Activated CD8-positive, alpha-beta memory T cell treated with anti-CD3 and anti-CD28 coated beads for 36 hours (primary cell): ENCODE data around the gene BCO1. TPM values are rescaled to one million over a fixed set of nuclear protein-coding genes. Genes with fewer than 3 reads are reported as not detected.

Experiments
- CTCF ChIA-PET: fragments of 350-600 bp; sonication (Branson Sonifier 250); formaldehyde crosslinking; loops from one replicate; lab custom pipeline; 2021; ENCODE audit warnings: antibody characterized with exemption; lab: Charles Lee
- POLR2A ChIA-PET: fragments of 350-600 bp; sonication (Branson Sonifier 250); formaldehyde crosslinking; loops from one replicate; lab custom pipeline; 2021; ENCODE audit warnings: antibody characterized with exemption; lab: Charles Lee
- total RNA-seq, 2 experiments: library from RNA; stranded (reverse); gene quantifications; one replicate each; pipeline ENCODE4 v1.2.3, GENCODE V29; 2021

Gene BCO1
- total RNA-seq, 2 experiments from 2014 or later, result not detected

DNA sequence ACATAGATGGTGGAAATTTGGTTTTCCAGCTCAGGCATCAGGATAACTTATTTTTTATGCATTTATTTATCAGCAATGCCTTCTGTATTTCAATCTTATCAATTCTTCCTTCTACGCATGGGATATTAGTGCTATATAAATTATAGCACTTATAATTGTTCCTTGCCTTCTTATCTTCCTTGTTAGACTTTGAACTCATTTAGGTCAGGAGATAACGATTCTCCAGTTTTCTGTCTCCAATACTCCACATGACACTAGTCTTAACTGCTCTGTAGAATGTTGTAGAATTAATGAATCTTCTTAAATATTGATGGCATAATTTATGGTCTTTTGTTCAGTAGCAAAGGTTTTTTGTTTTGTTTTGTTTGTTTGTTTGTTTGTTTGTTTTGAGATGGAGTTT lies 10.7 kb upstream of the BCO1 start:
- ChIA-PET POLR2A (no interaction called here), CTCF (no interaction called here)

DNA sequence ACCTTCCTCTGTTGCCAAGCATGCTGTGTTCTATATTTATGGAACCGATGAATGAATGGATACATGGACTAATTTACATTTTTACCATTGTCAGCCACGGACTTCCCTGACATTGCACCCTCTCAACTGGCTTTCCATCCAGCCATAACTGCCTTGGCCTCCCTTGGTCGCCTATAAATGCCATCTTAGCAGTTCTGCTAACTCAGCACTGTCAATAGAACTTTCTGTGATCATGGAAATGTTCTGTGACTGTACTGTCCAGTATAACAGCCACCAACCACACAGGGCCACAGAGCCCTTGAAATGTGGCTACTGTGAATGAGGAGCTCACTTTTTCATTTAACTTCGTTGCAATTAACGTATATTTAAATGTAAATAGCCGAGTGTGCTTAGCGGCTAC lies 8.7 kb upstream of the BCO1 start:
- ChIA-PET CTCF (no interaction called here), POLR2A (no interaction called here)

DNA sequence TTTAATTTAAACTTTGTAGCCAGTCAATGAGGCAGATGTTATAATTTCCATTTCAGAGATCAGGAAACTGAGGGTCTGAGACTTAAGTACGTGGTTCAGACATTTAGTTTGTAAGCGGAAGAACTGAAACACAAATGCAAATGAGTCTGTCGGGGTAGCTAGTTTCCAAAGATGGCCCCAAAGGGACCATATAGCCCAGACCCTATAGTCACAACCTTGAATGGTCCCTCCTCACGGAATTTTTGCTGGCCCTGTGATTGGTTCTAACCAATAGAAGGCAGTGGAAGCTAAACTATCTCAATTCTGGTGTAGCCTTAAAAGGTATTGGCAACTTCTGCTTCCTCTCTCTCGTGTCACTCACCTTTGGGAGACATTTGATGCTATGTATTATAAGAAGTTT lies 7.5 kb upstream of the BCO1 start:
- POLR2A ChIA-PET, result no interaction called here

DNA sequence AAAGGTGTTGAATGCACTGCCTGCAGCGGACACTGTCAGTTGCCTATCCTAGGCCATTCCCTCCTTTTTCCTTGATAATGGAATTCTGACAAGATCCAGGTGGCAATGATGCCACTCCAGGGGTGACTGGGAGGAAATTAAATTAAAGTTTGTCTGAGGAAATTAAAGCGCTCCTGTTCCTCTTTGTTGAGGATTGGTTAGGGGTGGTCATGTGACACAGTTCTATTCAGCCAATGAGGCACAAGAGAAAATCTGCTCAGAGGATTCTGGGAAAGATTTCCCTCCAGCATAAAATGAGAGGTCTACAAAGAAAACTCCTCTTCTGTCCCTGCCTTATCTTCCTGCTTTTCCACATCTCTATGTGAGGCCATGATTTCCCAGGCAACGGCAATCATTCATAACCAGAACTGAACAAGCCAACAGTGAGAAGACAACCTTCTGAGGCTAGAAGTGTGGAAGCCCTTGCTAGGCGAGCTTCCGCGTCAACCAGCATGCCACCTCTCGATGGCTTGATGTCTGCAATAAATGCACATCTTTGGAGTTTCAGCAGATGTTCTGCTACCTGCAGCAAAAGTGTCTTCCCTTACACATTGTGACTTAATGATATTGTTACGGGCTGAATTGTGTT lies 5.6 kb upstream of the BCO1 start:
- ChIA-PET CTCF (no interaction called here), POLR2A (no interaction called here)

More for the DNA sequence above, 7.5 kb upstream of the BCO1 start:
- CTCF ChIA-PET, result no interaction called here

DNA sequence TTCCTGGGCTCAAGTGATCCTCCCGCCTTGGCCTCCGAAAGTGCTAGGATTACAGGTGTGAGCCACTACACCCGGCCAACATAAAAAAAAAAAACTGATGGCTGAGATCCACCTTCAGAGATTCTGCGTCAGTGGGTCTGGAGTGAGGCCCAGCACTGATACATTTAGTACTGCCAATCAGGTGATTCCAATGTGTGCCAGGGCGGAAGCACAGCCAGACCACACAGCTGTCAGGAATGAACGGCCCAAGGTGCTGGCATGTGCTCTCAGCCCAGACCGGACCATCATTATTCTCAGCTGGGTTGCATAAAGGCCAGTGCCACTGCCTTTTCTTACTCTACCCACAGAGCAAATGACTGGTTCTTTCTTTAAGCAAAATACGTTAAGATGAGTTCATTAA lies 1.2 kb upstream of the BCO1 start:
- POLR2A ChIA-PET, result no interaction called here
- CTCF ChIA-PET, result no interaction called here

DNA sequence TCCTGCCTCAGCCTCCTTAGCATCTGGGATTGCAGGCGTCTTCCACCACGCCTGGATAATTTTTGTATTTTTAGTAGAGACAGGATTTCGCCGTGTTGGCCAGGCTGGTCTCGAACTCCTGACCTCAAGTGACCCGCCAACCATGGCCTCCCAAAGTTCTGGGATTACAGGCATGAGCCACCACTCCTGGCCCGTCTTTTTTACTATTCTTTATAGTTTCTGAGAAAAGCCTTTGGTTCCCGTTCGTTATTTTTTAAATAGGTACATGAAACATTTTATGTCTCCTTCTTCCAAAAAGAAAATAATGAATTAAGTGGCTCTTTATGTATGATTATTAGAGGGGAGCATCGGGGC lies 570 bp upstream of the BCO1 start:
- POLR2A ChIA-PET, result no interaction called here
- CTCF ChIA-PET, result no interaction called here

DNA sequence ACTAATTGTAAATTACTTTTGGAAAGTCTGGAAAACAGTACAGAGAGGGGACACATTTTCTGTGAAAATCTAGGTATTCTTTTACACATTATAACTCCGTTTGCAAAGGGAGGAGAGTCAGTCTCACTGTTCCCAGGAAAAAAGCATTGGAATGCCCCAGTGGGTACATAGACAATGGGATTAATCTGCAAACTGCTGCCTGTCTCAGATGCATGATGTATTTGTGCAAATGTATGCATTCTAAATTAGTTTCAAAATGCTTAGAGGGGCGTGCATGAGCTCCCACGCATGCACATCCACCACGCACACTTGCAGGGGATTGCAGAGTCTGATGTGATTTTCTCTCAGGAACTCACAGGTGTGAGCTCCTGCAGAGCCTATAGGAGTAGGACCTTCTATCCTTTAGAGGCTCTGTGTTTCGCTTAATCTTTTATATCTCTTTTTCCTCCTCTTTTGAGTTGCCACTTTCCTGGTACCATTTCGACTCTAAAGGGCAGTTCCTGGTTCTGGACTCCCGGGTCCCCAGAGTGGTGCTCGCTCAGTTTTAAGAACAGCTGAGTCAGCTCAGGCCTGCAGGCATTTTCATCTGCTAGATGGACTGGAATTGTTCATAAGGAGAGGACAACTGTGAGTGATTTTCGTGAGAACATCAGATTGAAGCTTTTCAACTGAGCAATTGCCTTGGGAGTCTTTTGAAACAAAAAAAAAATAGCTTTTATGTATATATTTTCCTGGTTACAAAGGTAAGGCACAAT lies 1.1 kb downstream of the BCO1 start:
- ChIA-PET POLR2A (no interaction called here), CTCF (no interaction called here)

DNA sequence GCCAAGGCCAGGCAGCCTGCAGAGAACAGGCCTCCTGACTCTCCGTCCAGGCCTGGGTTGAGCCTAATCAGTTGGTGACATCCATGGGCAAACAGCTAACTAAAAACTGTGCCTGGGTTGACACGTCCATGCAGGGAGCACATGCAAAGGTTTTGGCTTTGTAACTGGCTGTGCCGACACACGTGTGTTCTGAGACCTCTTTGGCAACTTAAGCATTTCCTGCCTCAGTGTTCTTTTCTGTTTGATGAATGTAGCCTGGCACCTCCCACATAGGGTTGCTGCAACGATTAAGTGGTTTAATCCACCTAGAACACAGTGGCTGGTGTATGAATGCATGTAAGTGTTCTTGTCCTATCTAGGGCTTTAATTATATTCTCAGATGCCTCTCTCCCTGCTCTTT lies 3.2 kb downstream of the BCO1 start:
- ChIA-PET CTCF (no interaction called here), POLR2A (interaction anchor here (0.6 kb wide), 1 partner anchor 162 kb away, joined by 5 read pairs; no protein-coding TSS in a partner anchor)

DNA sequence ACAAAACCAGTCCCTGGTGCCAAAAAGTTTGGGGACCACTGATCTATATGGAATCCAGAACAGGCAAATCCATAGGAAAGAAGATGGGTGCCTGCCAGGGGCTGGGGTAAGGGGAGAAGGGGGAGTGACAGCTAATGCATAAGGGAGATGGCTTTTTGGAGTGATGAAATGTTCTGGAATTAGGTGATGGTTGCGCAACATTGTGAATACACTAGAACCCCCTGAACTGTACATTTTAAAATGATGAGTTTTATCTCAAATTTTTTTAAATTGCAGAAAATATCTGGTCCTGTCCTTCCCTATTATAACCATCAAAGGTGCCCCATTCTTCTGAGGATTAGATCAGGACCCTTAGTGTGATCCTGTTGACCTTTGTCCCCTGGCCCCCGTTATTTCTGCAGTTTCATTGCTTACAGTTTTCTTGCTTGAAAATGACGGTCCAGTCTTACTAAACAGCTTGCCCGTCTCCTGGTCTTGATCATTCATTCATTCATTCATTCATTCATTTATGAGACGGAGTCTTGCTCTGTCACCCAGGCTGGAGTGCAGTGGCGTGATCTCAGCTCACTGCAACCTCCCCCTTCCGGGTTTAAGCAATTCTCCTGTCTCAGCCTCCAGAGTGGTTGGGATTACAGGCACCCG lies 4.6 kb downstream of the BCO1 start:
- CTCF ChIA-PET, result no interaction called here
- POLR2A ChIA-PET, result no interaction called here

DNA sequence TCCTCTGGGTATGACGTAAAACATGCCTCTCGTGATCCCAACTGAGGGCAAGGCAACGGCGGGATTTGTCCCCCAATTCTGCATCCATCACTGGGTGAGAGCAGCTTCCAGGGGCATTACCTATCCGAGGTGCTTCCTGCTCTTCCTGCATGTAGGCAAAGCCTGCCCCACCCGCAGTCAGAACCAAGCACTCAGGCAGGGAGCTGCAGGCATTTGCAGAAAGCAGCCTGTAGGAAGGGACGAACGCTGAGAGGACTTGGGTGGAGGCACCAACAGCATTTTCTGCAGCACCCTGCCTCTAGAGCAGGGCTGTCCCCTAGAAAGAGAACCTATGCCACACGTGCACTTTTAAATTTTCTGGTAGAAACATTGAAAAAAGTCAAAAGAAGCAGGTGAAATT lies 5.5 kb downstream of the BCO1 start:
- ChIA-PET POLR2A (no interaction called here), CTCF (no interaction called here)

DNA sequence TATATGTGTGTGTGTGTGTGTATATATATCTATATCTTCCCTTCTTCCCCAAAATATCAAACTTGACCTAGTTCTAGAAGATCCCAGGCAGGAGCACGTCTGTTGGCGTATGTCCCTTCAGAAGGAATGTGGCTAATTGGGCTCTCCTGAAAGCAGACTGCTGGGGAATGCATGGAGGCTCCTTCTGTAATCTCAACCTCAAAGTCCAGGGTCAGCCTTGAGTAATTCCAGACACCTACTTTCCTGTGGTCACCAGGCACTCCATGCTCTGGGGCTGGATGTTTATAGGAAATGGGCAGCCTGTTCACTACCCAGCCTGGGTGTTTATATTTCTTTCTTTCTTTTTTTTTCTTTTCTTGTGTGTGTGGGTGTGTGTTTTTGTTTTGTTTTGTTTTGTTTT lies 13.4 kb downstream of the BCO1 start:
- POLR2A ChIA-PET, result no interaction called here
- CTCF ChIA-PET, result no interaction called here

DNA sequence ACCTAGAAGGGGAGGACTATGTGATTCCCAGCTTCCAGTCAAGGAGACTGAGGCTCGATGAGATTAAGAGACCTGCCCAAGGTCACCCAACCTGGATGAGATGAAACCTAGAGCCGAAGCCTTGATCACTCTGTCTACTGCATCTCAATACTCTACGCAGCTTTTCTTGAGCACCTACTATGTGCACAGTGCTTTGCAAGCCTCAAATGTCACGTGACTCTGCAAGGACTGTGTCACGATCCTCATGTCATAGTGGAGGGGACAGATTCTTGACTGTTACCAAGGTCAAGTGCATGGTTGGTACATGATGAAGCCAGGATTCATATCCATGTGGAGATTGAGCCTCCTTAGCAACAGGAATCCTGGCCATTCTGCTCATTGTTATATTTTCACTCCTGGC lies 14.7 kb downstream of the BCO1 start:
- POLR2A ChIA-PET, result no interaction called here
- CTCF ChIA-PET, result no interaction called here

DNA sequence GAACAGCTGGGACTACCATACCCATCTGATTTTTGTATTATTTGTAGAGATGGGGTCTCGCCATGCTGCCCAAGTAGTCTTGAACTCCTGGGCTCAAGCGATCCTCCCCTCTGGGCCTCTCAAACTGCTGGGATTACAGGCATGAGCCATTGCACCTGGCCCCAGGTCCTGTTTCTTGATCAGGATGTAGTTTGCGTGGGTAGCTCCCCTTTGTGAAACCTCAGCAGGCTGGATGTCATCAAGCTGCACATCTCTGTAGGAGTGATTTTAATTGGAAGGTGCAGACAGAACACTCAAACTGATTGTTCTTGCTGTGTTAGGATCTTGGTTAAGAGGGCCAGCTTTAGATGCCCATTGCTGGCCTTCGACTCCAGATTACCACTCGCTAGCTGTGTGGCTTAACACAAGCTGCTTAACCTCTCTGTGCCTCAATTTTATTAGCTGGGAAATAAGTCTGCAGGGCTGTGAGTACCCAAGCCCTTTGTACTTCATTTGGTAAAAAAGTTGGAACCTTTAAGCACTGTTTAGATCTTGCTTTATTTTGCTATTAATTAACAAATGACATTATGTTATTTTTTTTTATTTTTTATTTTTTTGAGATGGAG lies 16.5 kb downstream of the BCO1 start:
- POLR2A ChIA-PET, result no interaction called here
- CTCF ChIA-PET, result no interaction called here

DNA sequence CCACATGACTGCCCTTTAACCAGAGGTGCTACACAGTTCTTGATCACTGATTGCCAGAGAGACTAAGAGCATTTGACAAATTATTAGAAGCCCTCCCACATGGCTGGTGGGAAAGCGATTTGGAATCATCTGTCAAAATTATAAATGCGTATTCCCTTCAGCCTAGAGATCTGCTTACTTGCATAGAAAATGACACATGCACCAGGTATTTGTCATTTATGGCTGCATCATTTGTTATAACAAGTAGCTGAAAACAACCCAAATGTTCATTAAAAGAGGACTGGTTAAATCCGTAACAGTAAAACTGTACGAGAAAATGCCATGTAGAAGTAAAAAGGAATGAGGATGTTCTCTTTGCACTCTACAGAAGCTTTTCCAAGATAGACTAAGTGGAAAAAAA lies 21.4 kb downstream of the BCO1 start:
- ChIA-PET POLR2A (no interaction called here), CTCF (interaction anchor here (1.2 to 2.1 kb wide), 2 partner anchors 10 kb away, joined by 4 to 11 read pairs; no protein-coding TSS in a partner anchor)

DNA sequence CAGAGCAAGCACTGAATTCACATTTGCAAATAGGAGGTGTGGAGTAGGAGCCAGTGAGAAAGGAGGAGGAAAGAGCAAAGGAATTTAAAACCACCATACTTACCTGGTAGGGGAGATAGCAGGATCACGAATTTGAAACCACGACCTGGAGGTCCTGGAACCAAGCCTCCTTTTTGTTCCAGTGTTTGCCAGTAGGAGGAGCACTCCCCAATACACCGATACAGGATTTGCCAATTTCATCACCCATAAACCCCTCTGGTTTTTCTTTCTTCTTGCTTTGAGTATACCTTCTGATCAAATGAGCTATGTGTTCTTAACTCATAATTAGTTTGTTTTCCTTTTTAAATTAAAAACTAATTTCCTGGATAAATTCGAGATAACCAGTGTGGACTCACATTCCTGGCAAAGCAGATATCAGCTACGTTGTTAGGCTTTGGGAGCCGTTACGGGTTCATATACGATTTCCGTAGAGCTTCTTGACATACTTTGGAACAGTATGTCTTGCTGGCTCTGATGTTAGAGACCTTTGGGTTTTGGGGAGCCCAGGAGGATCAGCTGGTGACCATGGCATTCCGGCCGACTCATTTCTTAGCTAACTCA lies 22.7 kb downstream of the BCO1 start:
- CTCF ChIA-PET, result interaction anchor here (0.7 to 2.1 kb wide), 5 partner anchors 9 to 102 kb away, joined by 3 to 11 read pairs (median 4); no protein-coding TSS in a partner anchor
- POLR2A ChIA-PET, result interaction anchor here (0.7 kb wide), 1 partner anchor 543 kb away, joined by 3 read pairs; no protein-coding TSS in a partner anchor

DNA sequence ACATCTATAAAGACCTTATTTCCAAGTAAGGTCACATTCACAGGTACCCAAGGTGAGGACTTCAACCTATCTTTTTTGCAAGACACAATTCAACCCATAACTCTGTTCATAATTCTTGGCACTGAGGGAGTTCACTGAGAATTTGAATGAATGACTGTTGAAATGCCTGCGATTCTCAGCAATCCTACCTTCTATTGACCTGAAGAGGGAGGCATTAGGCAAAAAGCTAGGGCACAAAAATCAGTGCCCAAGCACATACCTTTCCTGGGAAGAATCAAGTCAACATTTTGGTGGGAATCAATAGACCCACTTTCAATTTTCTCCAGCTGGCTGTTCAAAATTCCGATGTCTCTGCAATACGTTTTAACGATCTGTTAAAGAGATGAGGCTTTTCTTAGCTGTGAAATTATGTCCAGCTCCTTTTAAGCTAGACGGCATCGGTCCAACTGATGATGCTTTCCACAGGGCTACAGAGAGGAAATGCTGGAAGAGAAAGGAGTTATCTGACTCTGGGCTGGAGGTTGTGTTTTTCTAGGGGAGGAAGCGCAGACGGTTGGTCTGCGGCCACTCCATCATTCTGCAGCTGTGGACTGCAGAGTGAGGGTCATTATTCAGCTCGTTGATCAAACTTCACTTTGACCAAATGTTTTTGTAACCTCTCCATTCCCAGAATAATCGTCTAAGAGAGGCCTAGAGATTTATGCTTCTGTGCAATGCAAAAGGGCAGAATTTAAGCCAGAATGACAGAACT lies 25.2 kb downstream of the BCO1 start:
- ChIA-PET CTCF (no interaction called here), POLR2A (no interaction called here)

DNA sequence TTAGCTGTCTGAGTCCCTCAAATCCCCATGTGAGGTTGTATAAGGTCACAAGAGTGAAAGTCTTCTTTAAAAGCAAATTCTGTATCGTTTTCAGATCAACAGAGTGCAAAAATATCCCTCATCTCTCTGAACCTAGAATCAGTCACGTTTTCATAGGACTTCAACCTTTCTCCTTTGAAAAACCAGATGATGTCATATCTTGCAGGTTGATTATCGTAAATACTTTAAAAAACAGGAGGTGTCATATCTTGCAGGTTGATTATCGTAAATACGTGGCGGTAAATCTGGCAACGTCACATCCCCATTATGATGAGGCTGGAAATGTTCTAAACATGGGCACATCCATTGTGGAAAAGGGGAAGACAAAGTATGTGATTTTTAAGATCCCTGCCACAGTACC lies 25.9 kb downstream of the BCO1 start:
- POLR2A ChIA-PET, result no interaction called here
- CTCF ChIA-PET, result no interaction called here

DNA sequence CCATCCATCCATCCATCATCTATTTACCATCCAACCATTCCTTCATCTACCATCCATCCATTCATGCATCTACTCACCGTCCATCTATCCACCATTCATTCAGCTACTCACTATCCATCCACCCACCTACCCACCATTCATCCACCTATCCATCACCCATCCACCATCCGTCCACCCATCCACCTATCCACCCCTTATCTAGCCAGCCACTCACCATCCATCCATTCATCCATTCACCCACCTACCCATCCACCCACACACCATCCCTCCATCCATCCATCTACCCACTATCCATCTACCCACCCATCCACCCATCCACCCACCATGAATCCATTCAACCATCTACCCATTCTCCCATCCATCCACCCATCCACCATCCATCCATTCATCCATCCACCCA lies 26.6 kb downstream of the BCO1 start:
- ChIA-PET CTCF (no interaction called here), POLR2A (no interaction called here)
